ENCODE results near the gene GGCT.
"Not testable (repeated sequence)": the region's sequence is repeated elsewhere in the genome, so short reads cannot be mapped to it uniquely, and the experiment has no call there.

GGCT gene

GRCh38 chr7:30515761-30516160 lies 11.1 kb upstream of the GGCT start:
- no peak for DNase-seq (ENCODE audit: low spot score)

DNA sequence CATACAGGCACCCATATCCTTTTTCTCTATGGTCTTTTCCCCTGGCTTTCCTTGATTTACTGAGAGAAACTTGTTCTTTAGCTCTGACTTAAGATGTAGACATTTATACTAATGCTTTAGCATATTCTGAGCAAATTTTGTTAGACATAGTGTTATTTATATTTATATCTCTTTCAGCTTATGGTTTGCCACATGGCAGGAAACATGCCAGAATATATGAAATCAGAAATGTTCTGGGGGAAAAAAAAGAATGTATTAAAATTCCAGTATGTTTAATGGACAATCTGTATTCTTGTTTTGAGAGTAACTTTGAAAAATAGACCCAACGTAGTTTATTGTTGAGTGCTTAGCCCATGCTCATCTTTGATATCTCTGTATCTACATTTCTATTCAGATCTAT lies 10.1 kb upstream of the GGCT start:
- DNase-seq (ENCODE audit: low spot score), result no peak

DNA sequence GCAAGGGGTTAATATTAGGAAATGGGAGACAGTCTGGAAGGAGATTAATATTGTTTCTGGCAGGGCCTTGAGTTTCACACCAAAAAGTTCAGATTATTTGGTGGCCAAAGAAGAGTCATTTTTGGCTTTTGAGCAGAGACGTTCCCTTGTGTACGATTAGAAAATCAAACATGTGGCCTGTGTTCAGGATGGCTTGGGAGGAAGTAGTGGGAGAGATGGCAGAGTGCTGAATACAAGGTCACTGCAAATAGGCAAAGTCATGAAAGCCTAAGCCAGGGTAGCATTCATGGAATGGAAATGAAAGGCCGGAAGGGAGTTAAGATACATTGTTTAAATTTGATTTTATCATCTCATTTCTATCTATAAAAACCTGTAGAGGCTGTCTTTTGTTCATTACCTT lies 9.5 kb upstream of the GGCT start:
- DNase-seq (ENCODE audit: low spot score), result no peak

DNA sequence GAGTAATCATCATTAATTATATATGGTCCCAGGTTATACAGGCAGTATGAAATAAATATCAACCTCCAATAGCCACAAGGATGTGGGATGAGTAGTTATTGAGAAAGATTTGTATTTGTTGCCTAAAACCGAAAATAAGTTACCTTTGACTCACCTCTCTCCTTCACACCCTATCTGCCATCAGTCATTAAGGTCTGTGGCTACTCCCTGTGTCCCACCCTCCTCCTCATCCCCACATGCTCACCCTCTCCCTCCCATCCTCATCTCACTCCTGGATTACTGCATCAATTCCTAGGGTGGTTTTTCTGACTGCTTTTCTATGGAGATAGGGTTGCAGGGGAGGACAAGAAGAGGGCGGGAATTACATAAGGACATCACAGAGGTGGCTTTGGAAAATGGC lies 9.1 kb upstream of the GGCT start:
- no peak for DNase-seq (ENCODE audit: low spot score)

GRCh38 chr7:30511973-30512662 lies 7.5 kb upstream of the GGCT start:
- no peak for DNase-seq (ENCODE audit: low spot score)

- DNase-seq (ENCODE audit: low spot score), result no peak
Measured at GRCh38 chr7:30511494-30511893, 6.9 kb upstream of the GGCT start.

DNA sequence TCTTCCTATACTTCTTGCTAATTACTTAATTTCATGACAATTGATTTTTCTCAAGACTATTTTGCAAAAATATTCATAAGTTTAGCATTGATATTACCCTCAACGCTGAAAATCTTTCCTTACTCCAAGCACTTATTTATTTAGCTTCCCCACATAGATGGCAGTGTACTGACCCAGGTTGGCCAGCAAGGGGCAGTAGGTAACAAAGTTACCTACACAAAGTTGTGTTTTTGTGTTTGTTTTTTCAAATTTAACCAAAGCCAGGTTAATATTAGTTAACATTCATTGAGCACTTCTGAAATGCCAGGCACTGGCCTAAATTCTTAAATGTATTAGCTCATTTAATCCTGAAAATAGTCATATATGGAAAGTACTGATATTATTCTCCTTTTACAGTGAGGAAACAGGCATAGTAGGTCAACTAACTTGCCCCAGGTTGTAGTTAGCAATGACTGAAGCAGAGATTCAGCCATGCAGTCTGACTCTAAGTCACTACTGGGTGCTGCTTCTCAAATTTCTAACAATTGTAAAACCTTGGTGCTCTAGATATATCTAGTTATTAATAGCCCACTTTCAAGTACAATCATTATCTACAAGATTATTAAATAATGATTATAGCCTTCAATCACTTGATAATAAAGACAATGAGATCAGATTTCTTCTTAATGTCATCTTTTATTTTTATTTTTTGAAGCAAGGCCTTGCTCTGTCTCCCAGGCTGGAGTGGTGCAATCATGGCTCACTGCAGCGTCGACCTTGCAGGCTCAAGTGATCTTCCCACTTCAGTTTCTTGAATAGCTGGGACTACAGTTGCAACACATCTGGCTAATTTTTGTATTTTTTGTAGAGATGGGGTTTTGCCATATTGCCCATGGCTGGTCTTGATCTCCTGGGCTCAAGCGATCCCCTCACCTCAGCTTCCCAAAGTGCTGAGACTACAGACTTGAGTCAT lies 5.8 kb upstream of the GGCT start:
- peak; percentile 42 for DNase-seq (ENCODE audit: low spot score)

DNA sequence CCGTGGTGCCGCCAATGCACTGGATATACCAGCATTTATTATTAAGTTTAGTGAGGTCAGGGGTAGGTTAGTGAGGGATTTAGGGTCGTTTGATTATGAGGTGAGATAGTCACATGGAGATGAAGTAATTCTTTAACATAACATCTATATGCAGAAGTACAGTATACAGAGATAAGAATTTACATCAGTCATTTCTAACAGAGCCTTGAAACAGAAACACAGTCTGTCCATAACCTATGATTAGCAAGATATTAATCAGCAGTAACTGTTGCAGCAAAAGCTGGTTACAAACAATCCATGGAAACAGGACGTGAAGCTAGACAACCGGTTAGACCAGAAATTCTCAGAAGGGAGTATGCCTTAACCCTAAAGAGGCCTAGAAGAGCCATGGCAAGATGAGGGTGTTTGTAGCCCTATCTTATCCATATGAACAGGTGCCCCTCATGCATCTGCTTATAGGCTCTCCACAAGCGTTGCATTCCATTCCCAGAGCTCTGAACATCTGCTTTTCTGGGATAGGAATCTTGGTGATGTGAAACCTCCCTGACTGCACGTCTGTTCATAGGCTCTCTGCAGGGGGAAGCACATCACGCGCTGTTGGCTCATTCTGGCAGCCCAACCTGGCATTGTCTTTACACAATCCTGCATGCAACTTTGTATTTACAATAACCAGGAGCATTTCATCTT lies 4.7 kb upstream of the GGCT start:
- not testable (repeated sequence) for DNase-seq (ENCODE audit: low spot score)

DNA sequence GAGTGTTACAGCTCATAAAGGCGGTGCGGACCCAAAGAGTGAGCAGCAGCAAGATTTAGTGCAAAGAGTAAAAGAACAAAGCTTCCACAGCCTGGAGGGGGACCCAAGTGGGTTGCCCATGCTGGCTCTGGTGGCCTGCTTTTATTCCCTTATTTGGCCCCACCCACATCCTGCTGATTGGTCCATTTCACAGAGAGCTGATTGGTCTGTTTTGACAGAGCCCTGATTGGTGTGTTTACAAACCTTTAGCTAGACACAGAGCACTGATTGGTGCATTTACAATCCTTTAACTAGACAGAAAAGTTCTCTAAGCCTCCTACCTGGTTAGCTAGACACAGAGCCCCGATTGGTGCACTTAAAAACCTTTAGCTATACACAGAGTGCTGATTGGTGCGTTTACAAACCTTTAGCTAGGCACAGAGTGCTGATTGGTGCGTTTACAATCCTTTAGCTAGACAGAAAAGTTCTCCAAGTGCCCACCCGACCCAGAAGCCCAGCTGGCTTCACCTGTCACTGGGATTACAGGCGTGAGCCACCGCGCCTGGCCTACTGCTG lies 2.8 kb upstream of the GGCT start:
- not testable (repeated sequence) for DNase-seq (ENCODE audit: low spot score)

DNA sequence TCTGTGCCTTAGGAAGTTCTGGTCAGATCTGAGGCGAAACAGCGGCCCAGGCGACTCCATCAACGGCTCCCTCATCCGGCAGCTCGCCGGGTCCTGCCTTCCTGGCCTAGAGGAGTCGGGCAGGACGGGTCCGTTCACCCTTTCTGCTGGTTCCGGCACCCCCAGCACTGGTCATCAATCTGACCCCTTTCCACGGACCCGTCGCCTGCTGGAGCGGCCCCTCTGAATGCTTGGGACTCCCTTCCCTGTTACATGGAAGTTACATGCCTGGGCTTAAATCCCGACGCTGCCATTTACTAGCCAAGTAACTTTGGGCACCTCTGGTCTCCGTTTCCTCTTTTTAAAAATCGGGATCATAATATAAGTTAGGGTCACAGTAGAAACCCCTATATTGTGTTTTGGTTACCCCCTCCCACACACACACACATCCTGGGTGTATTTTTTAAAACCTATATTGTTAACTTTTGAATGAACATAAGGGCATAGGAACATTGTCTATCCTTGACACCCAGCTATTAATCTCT lies 607 bp upstream of the GGCT start:
- no peak for DNase-seq (ENCODE audit: low spot score)

- DNase-seq (ENCODE audit: low spot score), result peak; percentile 35
Measured at GRCh38 chr7:30503274-30504212, 1.1 kb downstream of the GGCT start.

DNA sequence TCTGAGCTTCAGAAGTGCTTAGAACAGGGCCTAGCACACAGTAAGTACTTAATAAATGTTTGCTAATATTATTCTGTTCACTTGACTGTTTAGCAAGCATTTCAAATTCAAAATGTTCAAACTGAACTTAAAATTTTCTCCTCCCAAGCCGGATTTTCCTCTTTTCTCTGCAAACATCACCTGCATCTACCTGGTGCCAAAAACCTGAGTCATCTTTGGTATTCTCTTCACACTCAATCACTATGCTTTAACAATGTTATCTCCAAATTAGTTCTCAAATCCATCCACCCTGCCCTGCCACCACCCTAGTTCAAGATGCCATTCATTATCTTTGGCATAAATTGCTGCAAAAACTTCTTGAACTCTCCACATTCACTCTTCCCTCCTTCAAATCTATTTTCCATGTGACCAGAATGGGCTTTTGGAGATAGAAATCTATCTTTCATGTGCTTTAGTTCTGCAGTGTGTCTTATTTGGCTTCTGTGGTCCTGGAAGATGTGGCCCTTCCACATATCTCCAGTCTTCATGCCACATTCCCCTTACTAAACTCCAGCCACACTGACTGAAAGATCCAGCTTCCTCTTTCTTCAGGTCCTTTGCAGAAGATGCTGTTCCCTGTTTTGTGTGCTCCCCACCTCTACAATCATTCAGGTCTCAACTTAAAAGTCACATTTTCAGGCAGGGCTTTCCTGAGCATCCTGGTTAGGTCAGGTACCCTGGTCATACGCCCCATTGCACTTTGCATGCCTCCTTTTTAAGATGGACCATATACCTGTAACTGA lies 2.0 kb downstream of the GGCT start:
- no peak for DNase-seq (ENCODE audit: low spot score)

- no peak for DNase-seq (ENCODE audit: low spot score)
Measured at GRCh38 chr7:30501264-30501663, 3.4 kb downstream of the GGCT start.

GRCh38 chr7:30493228-30493627 lies 11.4 kb downstream of the GGCT start:
- DNase-seq (ENCODE audit: low spot score), result no peak

- no peak for DNase-seq (ENCODE audit: low spot score)
Measured at GRCh38 chr7:30491417-30491816, 13.2 kb downstream of the GGCT start.

GRCh38 chr7:30487371-30487770 lies 17.3 kb downstream of the GGCT start:
- no peak for DNase-seq (ENCODE audit: low spot score)

DNA sequence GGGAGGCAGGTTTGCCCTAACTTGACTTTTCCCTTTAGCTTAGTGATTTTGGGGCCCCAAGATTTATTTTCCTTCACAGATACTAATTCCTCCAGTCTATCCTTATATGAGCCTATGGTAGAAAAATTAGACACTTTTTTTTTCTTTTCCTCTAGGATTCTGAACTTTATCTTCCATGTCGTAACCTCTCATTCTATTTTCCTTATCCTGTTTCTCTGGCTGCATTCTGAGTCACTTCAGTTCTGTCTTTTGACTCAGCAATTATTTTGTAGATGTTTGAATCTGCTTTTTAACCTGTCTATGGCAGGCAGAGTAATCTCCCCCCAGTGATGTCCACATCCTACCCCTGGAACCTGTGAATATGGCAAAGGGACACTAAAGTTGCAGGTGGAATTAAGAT lies 19.0 kb downstream of the GGCT start:
- DNase-seq (ENCODE audit: low spot score), result no peak

- not testable (repeated sequence) for DNase-seq (ENCODE audit: low spot score)
Measured at GRCh38 chr7:30481416-30481815, 23.2 kb downstream of the GGCT start.

GRCh38 chr7:30479202-30480120 lies 25.2 kb downstream of the GGCT start:
- no peak for DNase-seq (ENCODE audit: low spot score)

Data from cerebellar cortex (tissue), 1 donor.